RWPE1 (cell line): ENCODE results near the gene TECR.

ENCODE experiments used
- CTCF ChIA-PET: fragments of 350-600 bp; sonication (Branson Sonifier 250); formaldehyde crosslinking; extraction: SDS; loops from one replicate; lab custom pipeline; 2021; lab: Yijun Ruan, JAX
- POLR2A ChIA-PET: fragments of 400-600 bp; formaldehyde crosslinking; extraction: SDS; loops from one replicate; lab custom pipeline; 2020; ENCODE audit warnings: antibody characterized with exemption; ENCODE audit not compliant: low non-redundant PET; lab: Yijun Ruan, JAX
- DNase-seq: peaks from one replicate; pipeline ENCODE4 v3.0.0; 2012; ENCODE audit warnings: low spot score
- H3K27ac ChIP-seq: fragments of 450-650 bp; 2 replicates; pipeline ENCODE4 v1.5.1; 2017
- TF ChIP-seq, protein P1 (sequence below): fragments of 450-650 bp; conservative IDR thresholded peaks from 2 replicates; pipeline ENCODE4 v1.5.1; 2017; ENCODE audit warnings: low read depth, mild to moderate bottlenecking

TECR gene

DNA sequence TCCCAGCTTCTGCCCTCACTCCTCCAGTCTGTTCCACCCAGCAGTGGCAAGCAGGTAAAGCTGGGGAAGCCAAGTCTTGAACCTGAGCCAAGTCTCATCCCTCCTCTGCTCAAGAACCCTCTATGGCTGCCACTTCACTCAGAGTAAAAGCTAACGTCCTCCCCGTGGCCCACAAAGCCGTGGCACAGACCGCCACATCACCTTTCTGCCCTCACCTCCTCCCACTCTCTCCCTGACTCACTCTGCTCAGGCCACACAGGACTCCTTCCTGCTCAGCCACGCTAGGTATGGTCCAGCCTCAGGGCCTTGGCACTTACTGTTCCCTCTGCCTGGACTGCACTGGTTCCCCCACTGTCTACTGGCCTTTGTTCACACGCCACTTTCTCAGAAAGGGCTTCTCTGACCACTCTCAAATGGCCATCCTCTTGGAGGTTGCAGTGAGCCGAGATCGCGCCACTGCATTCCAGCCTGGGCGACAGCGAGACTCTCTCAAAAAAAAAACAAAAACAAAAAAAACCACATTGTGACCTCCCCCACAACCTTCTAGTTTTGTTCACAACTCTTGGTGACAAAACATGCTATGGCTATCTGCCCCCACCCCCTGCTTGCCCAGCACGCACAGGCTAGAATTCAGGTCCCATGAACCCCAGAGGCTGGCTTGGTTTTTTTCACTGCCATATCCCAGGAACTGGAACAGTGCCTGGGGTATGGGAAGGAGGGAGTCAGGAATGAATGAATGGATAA, 26.7 kb downstream of the TECR start:
- ChIA-PET POLR2A (interaction anchor here (0.5 kb wide), 1 partner anchor 48 kb away, joined by 3 read pairs; no protein-coding TSS in a partner anchor), CTCF (interaction anchor here (0.6 to 1.9 kb wide), 8 partner anchors 16 to 698 kb away, joined by 3 to 10 read pairs (median 6); partner anchors contain the start of genes DNAJB1 and NDUFB7)
- TF ChIP-seq, protein P1, sequence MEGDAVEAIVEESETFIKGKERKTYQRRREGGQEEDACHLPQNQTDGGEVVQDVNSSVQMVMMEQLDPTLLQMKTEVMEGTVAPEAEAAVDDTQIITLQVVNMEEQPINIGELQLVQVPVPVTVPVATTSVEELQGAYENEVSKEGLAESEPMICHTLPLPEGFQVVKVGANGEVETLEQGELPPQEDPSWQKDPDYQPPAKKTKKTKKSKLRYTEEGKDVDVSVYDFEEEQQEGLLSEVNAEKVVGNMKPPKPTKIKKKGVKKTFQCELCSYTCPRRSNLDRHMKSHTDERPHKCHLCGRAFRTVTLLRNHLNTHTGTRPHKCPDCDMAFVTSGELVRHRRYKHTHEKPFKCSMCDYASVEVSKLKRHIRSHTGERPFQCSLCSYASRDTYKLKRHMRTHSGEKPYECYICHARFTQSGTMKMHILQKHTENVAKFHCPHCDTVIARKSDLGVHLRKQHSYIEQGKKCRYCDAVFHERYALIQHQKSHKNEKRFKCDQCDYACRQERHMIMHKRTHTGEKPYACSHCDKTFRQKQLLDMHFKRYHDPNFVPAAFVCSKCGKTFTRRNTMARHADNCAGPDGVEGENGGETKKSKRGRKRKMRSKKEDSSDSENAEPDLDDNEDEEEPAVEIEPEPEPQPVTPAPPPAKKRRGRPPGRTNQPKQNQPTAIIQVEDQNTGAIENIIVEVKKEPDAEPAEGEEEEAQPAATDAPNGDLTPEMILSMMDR: no peak
- peak overlapping the region; percentile 100 for H3K27ac ChIP-seq
- no peak for DNase-seq

DNA sequence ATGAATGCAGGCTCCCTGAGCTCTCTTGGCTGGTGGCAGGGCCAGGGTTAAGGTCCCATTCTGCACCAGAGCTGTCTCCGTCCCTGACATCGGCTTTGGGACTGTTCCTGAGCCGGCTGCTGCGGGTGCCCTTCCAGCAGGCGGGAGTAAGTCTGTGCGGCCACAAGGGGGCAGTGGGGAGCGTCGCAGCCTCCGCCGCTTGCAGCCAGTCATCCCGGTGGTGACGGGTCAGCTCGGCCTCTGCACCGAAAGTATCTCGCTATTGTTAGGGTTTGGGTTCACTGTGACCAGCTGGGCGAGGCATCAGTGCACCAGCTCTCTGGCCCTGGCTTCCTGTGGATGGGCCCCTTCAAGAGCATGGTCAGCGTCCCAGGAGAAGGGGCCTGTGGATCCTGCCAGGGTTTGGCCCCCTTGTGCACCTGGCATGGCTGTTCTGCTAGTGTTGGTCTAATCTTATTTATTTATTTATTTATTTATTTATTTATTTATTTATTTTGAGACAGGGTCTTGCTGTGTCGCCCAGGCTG, 27.3 kb downstream of the TECR start:
- POLR2A ChIA-PET: interaction anchor here (0.5 kb wide), 1 partner anchor 49 kb away, joined by 3 read pairs; no protein-coding TSS in a partner anchor
- peak overlapping the region; percentile 100 for H3K27ac ChIP-seq
- CTCF ChIA-PET: interaction anchor here (0.6 to 1.9 kb wide), 8 partner anchors 15 to 699 kb away, joined by 3 to 10 read pairs (median 6); partner anchors contain the start of genes DNAJB1 and NDUFB7
- peak; percentile 70 for DNase-seq
- TF ChIP-seq, protein P1: peak; percentile 99

DNA sequence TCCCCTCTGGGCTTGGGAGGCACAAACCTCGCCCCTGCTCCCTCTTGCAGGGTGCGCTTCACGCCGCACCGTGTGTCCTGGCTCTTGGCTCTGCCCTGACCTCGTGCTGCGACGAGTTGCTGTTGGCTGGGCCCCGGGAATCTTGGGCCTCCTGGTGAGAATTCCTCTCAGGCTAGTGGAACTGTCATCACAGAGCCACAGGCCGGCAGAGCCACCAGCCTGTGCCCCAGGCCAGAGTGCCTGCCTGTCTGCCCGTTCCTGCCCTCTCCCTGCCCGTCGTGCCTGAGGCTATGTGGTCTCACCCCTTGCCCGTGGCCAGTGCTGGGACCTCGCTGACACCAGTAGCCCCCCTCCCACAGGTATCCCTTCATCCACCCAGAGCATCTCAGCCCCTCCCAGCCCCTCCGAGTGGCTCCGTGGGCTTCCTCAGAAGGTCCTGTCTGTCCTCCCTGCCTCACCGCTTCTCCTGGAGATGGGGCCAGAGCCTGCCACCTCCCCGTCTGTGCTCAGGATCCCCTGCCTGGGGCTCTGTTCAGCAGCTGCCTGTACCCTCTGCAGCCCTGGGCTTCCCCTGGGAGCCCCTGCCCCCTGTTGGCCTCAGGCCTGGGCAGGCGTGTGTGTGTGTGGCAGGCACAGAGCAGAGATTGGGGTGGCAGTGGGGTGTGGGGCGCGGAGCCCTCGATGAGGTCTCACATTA, 29.1 kb downstream of the TECR start:
- TF ChIP-seq, protein P1: no peak
- CTCF ChIA-PET: no interaction called here
- no peak for DNase-seq
- peak overlapping the region; percentile 100 for H3K27ac ChIP-seq
- POLR2A ChIA-PET: no interaction called here

DNA sequence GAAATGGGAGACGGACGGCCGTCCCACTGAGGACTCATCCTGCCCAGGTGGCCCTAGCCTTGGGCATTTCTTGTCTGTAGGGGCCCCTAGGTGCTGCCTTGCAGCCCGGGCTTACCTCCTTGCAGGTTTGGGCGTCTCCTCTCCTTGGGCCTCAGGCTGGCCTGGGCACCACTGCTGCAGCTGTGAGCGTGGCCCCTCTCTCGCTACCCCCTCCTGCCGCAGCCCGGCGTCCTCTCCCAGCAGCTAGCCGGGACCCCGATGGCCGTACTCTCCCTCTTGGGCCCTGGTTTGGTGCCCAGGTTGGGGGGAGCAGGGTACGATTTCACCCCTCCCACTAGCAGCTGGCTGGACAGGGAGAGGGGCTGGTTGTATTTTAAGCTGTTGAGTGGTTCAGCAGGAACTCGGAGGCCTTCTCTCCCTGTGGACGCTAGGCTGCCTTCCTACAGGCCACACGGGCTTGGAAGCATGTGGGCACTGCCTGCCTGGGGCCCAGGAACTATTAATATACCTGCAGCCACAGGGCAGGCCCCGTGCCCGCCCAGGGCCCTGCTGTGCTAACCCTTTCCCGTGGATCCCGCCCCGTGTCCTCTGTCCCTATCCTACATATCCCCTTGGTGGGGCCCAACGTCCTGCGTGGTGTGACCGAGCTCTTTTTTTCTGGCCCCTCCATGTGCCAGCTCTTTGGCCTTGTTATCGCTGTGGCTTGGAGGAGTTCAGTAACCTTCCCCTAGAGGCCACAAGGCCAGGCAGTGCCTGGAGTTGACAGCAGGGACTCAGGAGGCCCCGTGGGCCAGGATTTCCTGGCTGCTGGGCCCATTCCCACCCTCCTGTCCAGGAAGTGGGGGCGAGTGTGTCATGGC, 30.8 kb downstream of the TECR start:
- TF ChIP-seq, protein P1: no peak
- DNase-seq: no peak
- CTCF ChIA-PET: interaction anchor here (0.5 to 1.2 kb wide), 4 partner anchors 10 to 85 kb away, joined by 3 to 4 read pairs (median 3); partner anchors contain the start of gene PTGER1
- POLR2A ChIA-PET: interaction anchor here (0.5 to 0.7 kb wide), 3 partner anchors 12 to 168 kb away, joined by 3 read pairs; no protein-coding TSS in a partner anchor
- peak overlapping the region; percentile 100 for H3K27ac ChIP-seq

DNA sequence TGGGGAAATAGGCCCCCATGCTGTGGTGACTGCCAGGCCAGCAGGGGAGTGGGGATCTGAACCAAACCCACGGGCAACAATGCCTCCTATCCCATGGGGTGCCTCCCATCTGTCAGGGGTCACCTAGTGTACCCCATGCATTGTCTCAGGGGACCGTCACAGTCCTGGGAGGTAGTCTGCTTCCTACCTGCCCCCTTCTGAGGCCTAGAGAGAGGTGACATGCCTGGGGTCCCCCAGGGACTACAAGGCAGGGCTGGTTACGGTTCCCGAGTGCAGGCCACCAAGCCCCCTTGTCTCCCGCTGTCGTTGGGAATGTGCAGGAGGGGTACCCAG, 31.3 kb downstream of the TECR start:
- no peak for DNase-seq
- ChIA-PET POLR2A (no interaction called here), CTCF (interaction anchor here (0.5 to 0.6 kb wide), 2 partner anchors 11 to 51 kb away, joined by 3 to 4 read pairs; no protein-coding TSS in a partner anchor)
- TF ChIP-seq, protein P1: no peak
- H3K27ac ChIP-seq: peak overlapping the region; percentile 100
